Ovary (tissue), 9 donors: ENCODE measurements around the gene PLEKHG4B. TPM values are rescaled to one million over a fixed set of nuclear protein-coding genes. Genes with fewer than 3 reads are reported as not detected.

Experiments
- DNase-seq, 5 donors: peaks; one replicate each; pipeline ENCODE4 v3.0.0-alpha.2; 2019 to 2020
- H3K27ac ChIP-seq, 2 donors: fragments of 200-600 bp; one replicate each; pipeline versions ENCODE4 v1.5.1 to v1.8.0; 2019 to 2022
- H3K27me3 ChIP-seq: fragments of 200-600 bp; one replicate; pipeline ENCODE4 v1.8.0; 2022
- H3K36me3 ChIP-seq: fragments of 200-600 bp; sonication (generic); one replicate; pipeline ENCODE4 v1.5.1; 2019
- H3K4me1 ChIP-seq: one replicate; pipeline ENCODE4 v1.8.1; 2013; ENCODE audit warnings: mild to moderate bottlenecking, moderate library complexity; ENCODE audit not compliant: insufficient read depth
- H3K4me3 ChIP-seq: fragments of 200-600 bp; sonication (generic); one replicate; pipeline ENCODE4 v1.5.1; 2017
- H3K9me3 ChIP-seq, 2 donors: fragments of 200-600 bp in 1 of 2; sonication (generic) in 1 of 2; one replicate each; pipeline versions ENCODE4 v1.5.1 to v1.8.1; 2013 to 2019; ENCODE audit warnings: mild to moderate bottlenecking in 1 of 2, moderate library complexity in 1 of 2
- EP300 ChIP-seq: sonication (generic); formaldehyde crosslinking; IDR thresholded peaks from one replicate; pipeline ENCODE4 v1.6.1; 2017; ENCODE audit warnings: antibody characterized with exemption
- POLR2A ChIP-seq: fragments of 450-650 bp; IDR thresholded peaks from one replicate; pipeline ENCODE4 v1.6.1; 2017; ENCODE audit warnings: antibody characterized with exemption, mild to moderate bottlenecking, moderate library complexity
- WGBS, 3 donors: extraction: QIAGEN DNeasy Blood & Tissue Kit in 1 of 3; methylation state at CpG; one replicate each; pipeline versions ENCODE4 v1.1.5 to v1.1.7; 2013 to 2017; 5-methylcytosine and 5-hydroxymethylcytosine counted together
- intact Hi-C, 4 donors: fragments of 100-400 bp; cut with DNase I; formaldehyde crosslinking; loops; one replicate each; pipeline versions ENCODE4 v1.11.0 to v1.15.1; 2022 to 2023
- polyA plus RNA-seq, 2 donors: library from polyadenylated mRNA; stranded (reverse); fragments of 200-250 nt in 1 of 2; fragments of 350-450 nt in 1 of 2; fragmentation: Illumina TruSeq in 1 of 2; extraction: RNeasy Lipid Tissue Mini Kit (QIAGEN cat#74804) in 1 of 2; gene quantifications; one replicate each; pipeline ENCODE4 v1.2.3, GENCODE V29; 2013 to 2014
- total RNA-seq, 7 donors: library from RNA; depleted of rRNA in 2 of 7; stranded (reverse); fragments of >200 nt in 2 of 7; fragmentation: NEBNext Ultra II Directional in 3 of 7; extraction: Animal tissue kit (Norgen Biotek cat#: 25700) in 3 of 7; gene quantifications; one replicate each; pipeline versions ENCODE4 v1.1.0 to v1.2.4, GENCODE V29; 2016 to 2023
- TF ChIP-seq, protein P1 (sequence below), 3 donors: fragments of 450-650 bp in 2 of 3; fragments of 200-600 bp in 1 of 3; IDR thresholded peaks; one replicate each; pipeline versions ENCODE4 v1.5.1 to v1.8.0; 2016 to 2022; ENCODE audit warnings: antibody characterized with exemption in 3 of 3, mild to moderate bottlenecking in 1 of 3
- donor health status: DM: no; HTN: no; CAD: no; lungs with moderate emphysema.
- donor health status: DM: no; HTN: no; CAD: no.
- donor health status: Bipolar disorder and iron deficiency.
- donor health status: DM: yes; HTN: yes; CAD: no.
- donor health status: DM: no; HTN: no; CAD: no.
- donor health status: DM: yes; HTN: yes; CAD: no.

PLEKHG4B gene
- total and polyA plus RNA-seq, 9 donors = 0.47 to 4.0 (median 1.8) TPM

DNA sequence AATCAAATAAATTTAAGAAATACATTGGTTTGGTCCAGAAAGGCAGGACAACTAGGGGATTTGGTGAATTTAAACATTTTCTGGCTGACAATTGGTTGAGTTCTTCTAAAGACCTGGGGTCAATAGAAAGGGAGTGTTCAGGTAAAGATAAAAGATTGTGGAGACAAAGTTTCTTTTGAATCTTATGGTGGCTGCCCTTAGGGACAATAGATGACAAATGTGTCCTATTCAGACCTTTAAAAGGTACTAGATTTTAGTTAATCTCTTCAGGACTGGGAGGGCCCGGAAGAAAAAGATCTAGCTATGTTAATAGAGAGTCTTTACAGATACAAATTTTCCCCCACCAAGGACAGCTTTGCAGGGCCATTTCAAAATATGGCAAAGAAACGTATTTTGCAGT is 35.9 kb downstream of the PLEKHG4B start:
- intact Hi-C loops = no loop called here
- WGBS, 3 donors = 81 to 88% (median 86%) methylated on average over 2 of the region's 2 CpGs

DNA sequence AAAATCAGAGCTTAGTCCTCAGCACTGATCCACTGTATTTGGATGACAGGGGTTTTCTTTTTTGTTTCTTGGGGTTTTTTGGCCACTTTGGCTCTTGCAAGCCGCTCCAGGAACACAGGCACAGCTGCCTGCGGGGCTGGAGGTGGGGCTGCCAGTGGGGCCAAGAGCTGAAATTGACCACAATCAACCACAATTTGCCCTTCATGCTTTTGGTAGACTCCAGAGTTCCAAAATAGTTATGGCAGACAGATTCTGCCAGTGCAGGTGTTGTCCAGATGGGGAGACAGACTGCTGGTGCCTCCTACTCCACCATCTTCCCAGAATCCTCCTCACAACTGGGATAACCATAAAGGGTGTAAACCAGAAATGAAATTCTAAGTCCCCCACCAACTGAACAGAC is 36.5 kb downstream of the PLEKHG4B start:
- Histone ChIP-seq H3K27me3 (no peaks in the 10 kb centered on the region), H3K36me3 (no peaks in the 10 kb centered on the region), H3K4me1 (no peaks in the 10 kb centered on the region), H3K4me3 (no peak overlapping the region), H3K27ac (no peak overlapping the region), H3K9me3 (peaks cover 0 to 5% of the 10 kb centered on the region in 2 donors)
- no peak for DNase-seq
- intact Hi-C loops = no loop called here
- TF ChIP-seq, protein P1, sequence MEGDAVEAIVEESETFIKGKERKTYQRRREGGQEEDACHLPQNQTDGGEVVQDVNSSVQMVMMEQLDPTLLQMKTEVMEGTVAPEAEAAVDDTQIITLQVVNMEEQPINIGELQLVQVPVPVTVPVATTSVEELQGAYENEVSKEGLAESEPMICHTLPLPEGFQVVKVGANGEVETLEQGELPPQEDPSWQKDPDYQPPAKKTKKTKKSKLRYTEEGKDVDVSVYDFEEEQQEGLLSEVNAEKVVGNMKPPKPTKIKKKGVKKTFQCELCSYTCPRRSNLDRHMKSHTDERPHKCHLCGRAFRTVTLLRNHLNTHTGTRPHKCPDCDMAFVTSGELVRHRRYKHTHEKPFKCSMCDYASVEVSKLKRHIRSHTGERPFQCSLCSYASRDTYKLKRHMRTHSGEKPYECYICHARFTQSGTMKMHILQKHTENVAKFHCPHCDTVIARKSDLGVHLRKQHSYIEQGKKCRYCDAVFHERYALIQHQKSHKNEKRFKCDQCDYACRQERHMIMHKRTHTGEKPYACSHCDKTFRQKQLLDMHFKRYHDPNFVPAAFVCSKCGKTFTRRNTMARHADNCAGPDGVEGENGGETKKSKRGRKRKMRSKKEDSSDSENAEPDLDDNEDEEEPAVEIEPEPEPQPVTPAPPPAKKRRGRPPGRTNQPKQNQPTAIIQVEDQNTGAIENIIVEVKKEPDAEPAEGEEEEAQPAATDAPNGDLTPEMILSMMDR (IDR thresholded peaks at IDR 0.05) = no peak
- TF ChIP-seq EP300 (no peak), POLR2A (no peak)
- WGBS, 3 donors = 84 to 94% (median 94%) methylated on average over 2 of the region's 2 CpGs

More for the DNA sequence above, 35.9 kb downstream of the PLEKHG4B start:
- TF ChIP-seq, protein P1 (IDR thresholded peaks at IDR 0.05) = no peak
- no peak for TF ChIP-seq EP300
- TF ChIP-seq POLR2A = no peak
- H3K4me3 ChIP-seq = no peak overlapping the region
- no peaks in the 10 kb centered on the region for H3K4me1 ChIP-seq
- H3K36me3 ChIP-seq = no peaks in the 10 kb centered on the region
- DNase-seq = no peak
- H3K27ac ChIP-seq = no peak overlapping the region
- no peaks in the 10 kb centered on the region for H3K27me3 ChIP-seq
- peaks cover 0 to 5% of the 10 kb centered on the region in 2 donors for H3K9me3 ChIP-seq

DNA sequence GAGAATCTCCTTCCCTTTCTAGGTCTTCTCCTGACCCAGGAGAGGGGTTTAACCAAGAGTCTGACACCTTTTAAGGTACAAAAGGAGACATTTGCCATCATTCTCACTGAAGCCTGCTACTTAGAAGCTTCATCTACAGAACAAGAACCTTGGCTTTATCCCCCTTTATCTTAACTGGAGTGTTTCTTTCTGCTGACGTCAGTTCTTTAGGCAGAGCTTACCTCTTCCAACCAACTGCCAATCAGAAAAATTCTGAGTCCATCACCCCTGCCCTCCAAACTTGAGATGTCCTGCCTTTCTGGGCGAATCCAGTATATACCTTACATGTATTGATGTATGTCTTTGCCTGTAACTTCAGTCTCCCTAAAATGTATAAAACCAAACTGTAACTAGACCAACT is 37.2 kb downstream of the PLEKHG4B start:
- intact Hi-C loops = no loop called here
- no peak for TF ChIP-seq EP300
- TF ChIP-seq, protein P1 (IDR thresholded peaks at IDR 0.05) = no peak
- H3K4me3 ChIP-seq = no peak overlapping the region
- no peaks in the 10 kb centered on the region for H3K36me3 ChIP-seq
- no peaks in the 10 kb centered on the region for H3K27me3 ChIP-seq
- WGBS, 3 donors = 84 to 89% (median 87%) methylated on average over 2 of the region's 2 CpGs
- H3K4me1 ChIP-seq = no peaks in the 10 kb centered on the region
- H3K9me3 ChIP-seq = peaks cover 0 to 5% of the 10 kb centered on the region in 2 donors
- no peak for DNase-seq
- no peak overlapping the region for H3K27ac ChIP-seq

DNA sequence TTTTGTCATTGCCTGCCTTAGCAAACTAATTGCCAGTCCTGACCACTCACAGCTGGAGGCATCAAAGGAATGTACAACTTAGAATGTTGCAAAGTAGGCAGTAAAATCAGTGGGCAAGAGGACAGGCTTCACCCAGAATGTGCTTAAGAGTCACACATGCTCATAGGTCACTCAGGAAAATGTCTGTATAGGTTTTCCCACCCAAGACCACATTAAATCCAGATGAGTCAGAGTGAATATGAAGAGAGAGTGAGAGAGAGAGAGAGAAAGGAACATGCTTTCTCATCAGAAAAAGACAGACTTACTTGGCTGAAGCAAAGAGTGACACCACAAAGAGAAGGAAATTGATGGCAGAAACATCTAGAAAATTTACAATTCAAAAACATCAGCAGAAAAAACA is 37.9 kb downstream of the PLEKHG4B start:
- no peak overlapping the region for H3K27ac ChIP-seq
- H3K4me1 ChIP-seq = no peaks in the 10 kb centered on the region
- TF ChIP-seq EP300 = no peak
- TF ChIP-seq, protein P1 (IDR thresholded peaks at IDR 0.05) = no peak
- no peak for TF ChIP-seq POLR2A
- no peak for DNase-seq
- H3K27me3 ChIP-seq = no peaks in the 10 kb centered on the region
- H3K4me3 ChIP-seq = no peak overlapping the region
- peaks cover 0 to 5% of the 10 kb centered on the region in 2 donors for H3K9me3 ChIP-seq
- intact Hi-C loops = no loop called here
- no peaks in the 10 kb centered on the region for H3K36me3 ChIP-seq
